Left kidney (tissue), 2 donors: ENCODE results near the gene ZBTB7B. TPM values are rescaled to one million over a fixed set of nuclear protein-coding genes. Genes with fewer than 3 reads are reported as not detected.
"Not testable (repeated sequence)": the region's sequence is repeated elsewhere in the genome, so short reads cannot be mapped to it uniquely, and the experiment has no call there.

Experiments
- DNase-seq: peaks from one replicate; pipeline ENCODE4 v3.0.0-alpha.2; 2013
- polyA plus RNA-seq: library from polyadenylated mRNA; unstranded; fragments of 120-200 nt; gene quantifications from one replicate; pipeline ENCODE4 v1.2.1, GENCODE V29; 2013; ENCODE audit not compliant: insufficient read length

Gene ZBTB7B
- polyA plus RNA-seq, 1 donor = 11.5 TPM

- DNase-seq = no peak
Measured at GRCh38 chr1:154987326-154987725, 15.3 kb upstream of the ZBTB7B start.

- DNase-seq = no peak
Measured at GRCh38 chr1:154988058-154988954, 14.3 kb upstream of the ZBTB7B start.

- no peak for DNase-seq
Measured at GRCh38 chr1:154989195-154989860, 13.3 kb upstream of the ZBTB7B start.

GRCh38 chr1:154990276-154990675 is 12.3 kb upstream of the ZBTB7B start:
- no peak for DNase-seq

GRCh38 chr1:154992721-154993571 is 9.7 kb upstream of the ZBTB7B start:
- DNase-seq = no peak

GRCh38 chr1:154993572-154994268 is 8.9 kb upstream of the ZBTB7B start, which contains the start of gene LENEP:
LENEP (plus strand) TSS chr1:154993586; CDS start chr1:154993608, 22 bp downstream.
- no peak for DNase-seq

- no peak for DNase-seq
Measured at GRCh38 chr1:154994269-154994587, 8.4 kb upstream of the ZBTB7B start.

GRCh38 chr1:154994591-154994990 is 8.0 kb upstream of the ZBTB7B start:
- DNase-seq = no peak

GRCh38 chr1:154995301-154995983 is 7.2 kb upstream of the ZBTB7B start:
- DNase-seq = not testable (repeated sequence)

GRCh38 chr1:154996966-154997701 is 5.5 kb upstream of the ZBTB7B start:
- no peak for DNase-seq

GRCh38 chr1:154998201-154998780 is 4.3 kb upstream of the ZBTB7B start:
- no peak for DNase-seq

GRCh38 chr1:154998818-154999570 is 3.6 kb upstream of the ZBTB7B start:
- DNase-seq = no peak

GRCh38 chr1:154999571-155000410 is 2.8 kb upstream of the ZBTB7B start:
- DNase-seq = no peak

- no peak for DNase-seq
Measured at GRCh38 chr1:155000411-155000725, 2.2 kb upstream of the ZBTB7B start.

- peak; percentile 96 for DNase-seq
Measured at GRCh38 chr1:155000726-155001424, 1.7 kb upstream of the ZBTB7B start.

- DNase-seq = no peak
Measured at GRCh38 chr1:155001425-155001674, 1.3 kb upstream of the ZBTB7B start.

GRCh38 chr1:155001675-155002463 is 733 bp upstream of the ZBTB7B start:
- DNase-seq = peak; percentile 98
